ENCODE results near the gene SAA2.
"Not testable (repeated sequence)": the region's sequence is repeated elsewhere in the genome, so short reads cannot be mapped to it uniquely, and the experiment has no call there.

SAA2 gene

DNA sequence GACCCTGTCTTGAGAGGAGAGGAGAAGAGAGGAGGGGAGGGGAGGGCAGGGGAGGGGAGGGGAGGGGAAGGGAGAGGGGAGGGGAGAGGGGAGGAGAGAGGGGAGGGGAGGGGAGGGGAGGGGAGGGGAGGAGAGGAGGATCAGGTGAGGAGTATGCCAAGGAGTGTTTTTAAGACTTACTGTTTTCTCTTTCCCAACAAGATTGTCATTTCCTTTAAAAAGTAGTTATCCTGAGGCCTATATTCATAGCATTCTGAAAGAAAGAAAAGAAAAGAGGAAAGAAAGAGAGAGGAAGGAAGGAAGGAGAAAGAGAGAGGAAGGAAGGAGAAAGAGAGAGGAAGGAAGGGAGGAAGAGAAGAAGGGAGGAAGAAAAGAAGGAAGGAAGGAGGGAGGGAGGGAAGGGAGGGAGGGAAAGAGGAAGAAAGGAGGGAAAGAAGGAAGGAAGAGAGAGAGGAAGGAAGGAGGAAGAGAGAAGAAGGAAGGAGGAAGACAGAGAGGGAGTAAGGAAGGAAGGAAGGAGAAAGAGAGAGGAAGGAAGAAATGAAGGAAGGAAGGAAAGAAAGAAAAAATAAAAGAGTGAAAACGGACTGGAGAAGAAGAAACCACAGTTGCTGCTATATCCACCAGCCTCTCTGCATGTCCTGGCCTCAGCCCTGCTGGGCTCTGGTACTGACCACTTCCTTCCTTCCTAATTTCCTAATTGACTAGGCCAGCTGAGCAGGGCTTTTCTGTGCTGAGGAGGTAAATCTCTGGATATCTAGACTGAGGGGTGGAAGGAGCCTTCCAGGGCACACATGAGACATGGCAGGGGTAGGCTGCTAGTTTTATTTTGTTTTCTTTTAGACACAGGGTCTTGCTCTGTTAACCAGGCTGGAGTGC, 16.4 kb upstream of the SAA2 start:
- H3K36me3 ChIP-seq (ENCODE audit: insufficient read depth, low read length), result no peaks in the 10 kb centered on the region
- TF ChIP-seq, protein P1, sequence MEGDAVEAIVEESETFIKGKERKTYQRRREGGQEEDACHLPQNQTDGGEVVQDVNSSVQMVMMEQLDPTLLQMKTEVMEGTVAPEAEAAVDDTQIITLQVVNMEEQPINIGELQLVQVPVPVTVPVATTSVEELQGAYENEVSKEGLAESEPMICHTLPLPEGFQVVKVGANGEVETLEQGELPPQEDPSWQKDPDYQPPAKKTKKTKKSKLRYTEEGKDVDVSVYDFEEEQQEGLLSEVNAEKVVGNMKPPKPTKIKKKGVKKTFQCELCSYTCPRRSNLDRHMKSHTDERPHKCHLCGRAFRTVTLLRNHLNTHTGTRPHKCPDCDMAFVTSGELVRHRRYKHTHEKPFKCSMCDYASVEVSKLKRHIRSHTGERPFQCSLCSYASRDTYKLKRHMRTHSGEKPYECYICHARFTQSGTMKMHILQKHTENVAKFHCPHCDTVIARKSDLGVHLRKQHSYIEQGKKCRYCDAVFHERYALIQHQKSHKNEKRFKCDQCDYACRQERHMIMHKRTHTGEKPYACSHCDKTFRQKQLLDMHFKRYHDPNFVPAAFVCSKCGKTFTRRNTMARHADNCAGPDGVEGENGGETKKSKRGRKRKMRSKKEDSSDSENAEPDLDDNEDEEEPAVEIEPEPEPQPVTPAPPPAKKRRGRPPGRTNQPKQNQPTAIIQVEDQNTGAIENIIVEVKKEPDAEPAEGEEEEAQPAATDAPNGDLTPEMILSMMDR (conservative IDR thresholded peaks at IDR 0.05; ENCODE audit: low read length), result no peak
- no peak for TF ChIP-seq EZH2phosphoT487 (IDR thresholded peaks at IDR 0.05; ENCODE audit: borderline replicate concordance)
- H3F3A ChIP-seq (ENCODE audit: low read depth), result no peaks in the 10 kb centered on the region
- H3K4me1 ChIP-seq (ENCODE audit: insufficient read depth, low read length, poor library complexity, severe bottlenecking), result peaks cover 9% of the 10 kb centered on the region
- H3K4me2 ChIP-seq (ENCODE audit: low read depth, low read length, poor library complexity, severe bottlenecking), result no peak overlapping the region
- no peaks in the 10 kb centered on the region for H3K27me3 ChIP-seq (ENCODE audit: insufficient read depth, low read length, poor library complexity, severe bottlenecking)
- no peak overlapping the region for H2AFZ ChIP-seq (ENCODE audit: low read length)
- no peak overlapping the region for H3K9ac ChIP-seq (ENCODE audit: low read depth, low read length, poor library complexity, severe bottlenecking)
- H3K4me3 ChIP-seq (ENCODE audit: low read length, poor library complexity, severe bottlenecking), result no peak overlapping the region
- H4K20me1 ChIP-seq (ENCODE audit: insufficient read depth, low read length, poor library complexity, severe bottlenecking), result no peaks in the 10 kb centered on the region
- no peaks in the 10 kb centered on the region for H3K79me2 ChIP-seq (ENCODE audit: insufficient read depth, low read length)
- no peaks in the 10 kb centered on the region for H3K9me2 ChIP-seq (replicated peaks; ENCODE audit: low read depth, low read length)
- H3K9me3 ChIP-seq (ENCODE audit: insufficient read depth, low read depth, low read length), result no peaks in the 10 kb centered on the region

DNA sequence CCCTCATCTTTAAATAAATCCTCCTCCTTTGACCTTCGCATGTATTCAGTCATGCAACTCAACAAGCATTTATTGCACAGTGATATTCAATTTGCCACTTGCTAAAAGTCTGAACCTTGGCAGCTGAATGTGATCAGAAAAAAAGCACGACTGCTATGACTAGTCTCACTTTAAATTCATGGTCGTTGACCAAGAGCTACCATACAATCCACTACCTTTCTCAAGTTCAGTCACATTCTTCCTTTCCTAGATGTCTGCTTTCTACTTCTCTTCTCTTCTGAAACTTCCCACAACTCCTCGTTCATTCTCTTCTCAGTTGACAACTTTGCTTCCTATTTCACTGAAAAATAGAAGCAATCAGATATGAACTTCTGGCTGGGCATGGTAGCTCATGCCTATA, 15.6 kb upstream of the SAA2 start:
- no peak overlapping the region for H3K4me3 ChIP-seq (ENCODE audit: low read length, poor library complexity, severe bottlenecking)
- no peaks in the 10 kb centered on the region for H4K20me1 ChIP-seq (ENCODE audit: insufficient read depth, low read length, poor library complexity, severe bottlenecking)
- no peak overlapping the region for H2AFZ ChIP-seq (ENCODE audit: low read length)
- peaks cover 7% of the 10 kb centered on the region for H3K27me3 ChIP-seq (ENCODE audit: insufficient read depth, low read length, poor library complexity, severe bottlenecking)
- H3K4me1 ChIP-seq (ENCODE audit: insufficient read depth, low read length, poor library complexity, severe bottlenecking), result peaks cover 9% of the 10 kb centered on the region
- no peaks in the 10 kb centered on the region for H3K9me2 ChIP-seq (replicated peaks; ENCODE audit: low read depth, low read length)
- no peak overlapping the region for H3K4me2 ChIP-seq (ENCODE audit: low read depth, low read length, poor library complexity, severe bottlenecking)
- TF ChIP-seq, protein P1 (conservative IDR thresholded peaks at IDR 0.05; ENCODE audit: low read length), result no peak
- no peak for TF ChIP-seq EZH2phosphoT487 (IDR thresholded peaks at IDR 0.05; ENCODE audit: borderline replicate concordance)
- no peaks in the 10 kb centered on the region for H3K79me2 ChIP-seq (ENCODE audit: insufficient read depth, low read length)
- H3K36me3 ChIP-seq (ENCODE audit: insufficient read depth, low read length), result no peaks in the 10 kb centered on the region
- H3F3A ChIP-seq (ENCODE audit: low read depth), result no peaks in the 10 kb centered on the region
- no peak overlapping the region for H3K9ac ChIP-seq (ENCODE audit: low read depth, low read length, poor library complexity, severe bottlenecking)
- H3K9me3 ChIP-seq (ENCODE audit: insufficient read depth, low read depth, low read length), result no peaks in the 10 kb centered on the region

DNA sequence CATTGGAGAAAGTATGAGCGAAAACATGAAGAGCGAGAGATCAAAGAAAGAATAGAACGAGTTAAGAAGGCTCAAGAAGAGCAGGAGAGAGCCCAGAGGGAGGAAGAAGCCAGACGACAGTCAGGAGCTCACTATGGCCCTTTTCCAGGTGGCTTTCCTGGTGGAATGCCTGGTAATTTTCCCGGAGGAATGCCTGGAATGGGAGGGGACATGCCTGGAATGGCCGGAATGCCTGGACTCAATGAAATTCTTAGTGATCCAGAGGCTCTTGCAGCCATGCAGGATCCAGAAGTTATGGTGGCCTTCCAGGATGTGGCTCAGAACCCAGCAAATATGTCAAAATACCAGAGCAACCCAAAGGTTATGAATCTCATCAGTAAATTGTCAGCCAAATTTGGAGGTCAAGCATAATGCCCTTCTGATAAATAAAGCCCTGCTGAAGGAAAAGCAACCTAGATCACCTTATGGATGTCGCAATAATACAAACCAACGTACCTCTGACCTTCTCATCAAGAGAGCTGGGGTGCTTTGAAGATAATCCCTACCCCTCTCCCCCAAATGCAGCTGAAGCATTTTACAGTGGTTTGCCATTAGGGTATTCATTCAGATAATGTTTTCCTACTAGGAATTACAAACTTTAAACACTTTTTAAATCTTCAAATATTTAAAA, 14.3 kb upstream of the SAA2 start:
- not testable (repeated sequence) for H2AFZ ChIP-seq (ENCODE audit: low read length); H3K79me2 ChIP-seq (ENCODE audit: insufficient read depth, low read length); H4K20me1 ChIP-seq (ENCODE audit: insufficient read depth, low read length, poor library complexity, severe bottlenecking); H3F3A ChIP-seq (ENCODE audit: low read depth); H3K36me3 ChIP-seq (ENCODE audit: insufficient read depth, low read length); H3K4me2 ChIP-seq (ENCODE audit: low read depth, low read length, poor library complexity, severe bottlenecking); H3K9me2 ChIP-seq (replicated peaks; ENCODE audit: low read depth, low read length); H3K4me3 ChIP-seq (ENCODE audit: low read length, poor library complexity, severe bottlenecking); H3K27me3 ChIP-seq (ENCODE audit: insufficient read depth, low read length, poor library complexity, severe bottlenecking); H3K4me1 ChIP-seq (ENCODE audit: insufficient read depth, low read length, poor library complexity, severe bottlenecking); H3K9me3 ChIP-seq (ENCODE audit: insufficient read depth, low read depth, low read length); H3K9ac ChIP-seq (ENCODE audit: low read depth, low read length, poor library complexity, severe bottlenecking)
